SIG-M5 treated with dmso at 0.1 percent for 504 hours (cell line): Measurements from ENCODE around the gene MORN3.
"Not testable (repeated sequence)": the region's sequence is repeated elsewhere in the genome, so short reads cannot be mapped to it uniquely, and the experiment has no call there.

ENCODE experiments used
- DNase-seq: peaks from one replicate; lab custom pipeline; 2025; ENCODE audit not compliant: unreplicated experiment; lab: John Stamatoyannopoulos, UW

MORN3 gene

GRCh38 chr12:121641343-121641630, 28.2 kb downstream of the MORN3 start:
- DNase-seq = no peak

- DNase-seq = no peak
These were observed 30.9 kb downstream of the MORN3 start for GRCh38 chr12:121638298-121639202.

- no peak for DNase-seq
These were observed 32.1 kb downstream of the MORN3 start for GRCh38 chr12:121637231-121637914.

DNA sequence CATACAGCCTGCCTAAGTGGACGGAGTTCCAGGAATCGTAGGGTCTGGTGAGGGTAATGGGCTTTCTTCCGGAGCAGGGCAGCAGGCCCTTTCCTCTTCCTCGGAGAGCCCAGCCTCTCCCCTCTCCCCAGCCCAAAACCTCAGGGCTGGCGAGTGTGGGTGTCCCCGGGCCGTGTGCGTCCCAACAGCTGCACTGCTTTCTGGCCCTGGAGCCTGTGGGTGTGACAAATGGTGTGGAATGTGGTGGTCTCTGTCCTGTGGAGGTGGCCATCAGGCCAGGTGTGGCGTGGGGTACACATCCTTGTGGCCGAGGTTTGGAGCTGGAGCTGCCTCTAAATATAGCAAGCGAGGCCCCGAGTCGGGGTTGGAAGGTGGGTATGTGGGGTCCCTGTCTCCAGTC, 34.6 kb downstream of the MORN3 start:
- no peak for DNase-seq

DNA sequence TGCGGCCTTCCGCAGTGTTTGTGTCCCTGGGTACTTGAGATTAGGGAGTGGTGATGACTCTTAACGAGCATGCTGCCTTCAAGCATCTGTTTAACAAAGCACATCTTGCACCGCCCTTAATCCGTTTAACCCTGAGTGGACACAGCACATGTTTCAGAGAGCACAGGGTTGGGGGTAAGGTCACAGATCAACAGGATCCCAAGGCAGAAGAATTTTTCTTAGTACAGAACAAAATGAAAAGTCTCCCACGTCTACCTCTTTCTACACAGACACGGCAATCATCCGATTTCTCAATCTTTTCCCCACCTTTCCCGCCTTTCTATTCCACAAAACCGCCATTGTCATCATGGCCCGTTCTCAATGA, 35.6 kb downstream of the MORN3 start:
- not testable (repeated sequence) for DNase-seq

DNA sequence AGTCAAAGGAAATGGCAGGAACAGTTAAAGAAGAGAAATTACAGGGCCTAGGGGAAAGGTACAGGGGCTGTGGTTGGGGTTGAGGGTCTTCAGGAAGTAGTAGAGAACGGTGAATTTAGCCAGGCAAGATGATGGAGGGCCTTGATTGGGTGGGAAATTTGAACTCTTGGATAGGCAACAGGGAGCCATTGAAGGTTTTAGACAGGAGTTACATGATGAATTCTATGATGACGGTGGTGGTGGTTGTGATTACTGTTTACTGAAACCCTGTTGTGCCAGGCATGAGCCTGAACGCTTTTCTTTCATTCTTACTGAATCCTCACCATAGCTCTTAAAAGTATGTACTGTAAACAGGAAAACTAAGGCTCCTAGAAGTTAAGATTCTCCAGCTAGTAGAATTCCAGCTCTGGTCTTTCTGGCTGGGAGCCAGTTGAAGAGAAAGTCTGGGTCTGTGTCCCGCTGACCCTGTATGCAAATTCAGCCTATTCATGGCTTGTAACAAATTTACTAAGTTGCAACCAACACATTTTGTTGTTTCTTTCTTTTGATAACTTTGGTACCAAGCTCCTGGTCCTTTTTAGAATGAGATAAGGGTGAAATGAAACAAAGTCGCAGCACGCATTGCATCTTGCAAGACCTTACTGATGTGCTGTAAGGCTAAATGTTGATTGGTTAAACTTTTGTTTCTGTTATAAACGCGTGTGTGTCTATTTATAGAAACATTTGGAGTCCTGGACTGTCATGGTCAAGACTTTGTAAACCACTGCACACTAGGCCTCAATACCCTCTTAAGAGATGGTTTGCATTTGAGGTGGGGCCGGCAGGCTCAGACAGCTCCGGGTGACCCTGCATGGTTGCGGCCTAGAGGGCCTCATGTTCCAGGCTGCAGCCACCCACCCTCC, 37.1 kb downstream of the MORN3 start:
- DNase-seq = no peak

GRCh38 chr12:121630791-121631355, 38.6 kb downstream of the MORN3 start:
- DNase-seq = no peak

DNA sequence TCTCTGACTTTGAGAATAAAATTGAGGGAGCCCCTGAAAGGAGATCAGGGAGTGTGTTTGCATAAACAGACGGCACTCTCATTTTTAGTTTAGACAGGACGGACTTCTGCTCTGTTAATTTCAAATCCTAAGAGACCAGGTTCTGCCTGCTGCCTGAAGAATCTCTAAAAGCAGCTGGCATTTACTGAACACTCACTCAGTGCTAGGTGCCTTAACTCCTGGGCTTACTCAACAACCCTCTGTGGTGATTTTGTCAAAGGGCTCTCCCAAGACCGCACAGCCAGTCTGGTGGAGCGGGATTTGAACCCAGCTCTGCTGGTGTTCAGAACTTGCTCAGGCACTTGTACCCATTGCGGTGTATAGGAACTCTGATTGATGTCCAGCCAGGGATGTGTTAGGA, 40.9 kb downstream of the MORN3 start:
- DNase-seq = no peak

- no peak for DNase-seq
These were observed 41.4 kb downstream of the MORN3 start for GRCh38 chr12:121628037-121628436.

DNA sequence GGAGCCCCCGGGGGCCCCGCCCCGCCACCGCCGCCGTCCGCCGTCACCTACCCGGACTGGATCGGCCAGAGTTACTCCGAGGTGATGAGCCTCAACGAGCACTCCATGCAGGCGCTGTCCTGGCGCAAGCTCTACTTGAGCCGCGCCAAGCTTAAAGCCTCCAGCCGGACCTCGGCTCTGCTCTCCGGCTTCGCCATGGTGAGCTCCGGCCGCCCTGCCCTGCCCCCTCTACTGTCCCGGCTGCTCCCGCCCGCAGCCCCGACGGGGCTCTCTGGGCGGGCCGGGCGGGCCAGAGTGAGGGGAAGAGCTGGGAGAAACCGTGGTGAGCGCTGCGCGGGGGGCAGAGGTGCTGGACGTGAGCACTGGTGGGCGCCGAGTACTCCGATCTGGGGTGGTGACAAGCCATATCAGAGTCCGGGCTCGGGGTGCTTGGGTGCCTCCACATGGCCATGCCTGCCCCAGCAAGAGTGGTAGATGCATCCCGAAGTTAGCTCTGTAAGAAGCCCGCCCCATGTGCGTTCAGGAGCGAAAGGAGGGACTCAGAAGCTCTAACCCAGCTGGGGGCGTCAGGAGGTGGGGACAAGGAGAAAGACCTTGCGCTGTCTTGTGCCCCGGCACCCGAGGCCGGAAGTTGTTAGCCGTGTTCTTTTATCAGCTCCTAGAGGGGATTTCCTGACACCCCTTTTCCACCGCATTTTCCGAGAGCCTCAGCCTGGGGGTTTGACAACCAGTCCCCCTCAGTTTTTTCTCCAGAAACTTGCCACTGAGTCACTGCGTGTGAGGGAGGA, 42.4 kb downstream of the MORN3 start:
- peak; percentile 68 for DNase-seq

DNA sequence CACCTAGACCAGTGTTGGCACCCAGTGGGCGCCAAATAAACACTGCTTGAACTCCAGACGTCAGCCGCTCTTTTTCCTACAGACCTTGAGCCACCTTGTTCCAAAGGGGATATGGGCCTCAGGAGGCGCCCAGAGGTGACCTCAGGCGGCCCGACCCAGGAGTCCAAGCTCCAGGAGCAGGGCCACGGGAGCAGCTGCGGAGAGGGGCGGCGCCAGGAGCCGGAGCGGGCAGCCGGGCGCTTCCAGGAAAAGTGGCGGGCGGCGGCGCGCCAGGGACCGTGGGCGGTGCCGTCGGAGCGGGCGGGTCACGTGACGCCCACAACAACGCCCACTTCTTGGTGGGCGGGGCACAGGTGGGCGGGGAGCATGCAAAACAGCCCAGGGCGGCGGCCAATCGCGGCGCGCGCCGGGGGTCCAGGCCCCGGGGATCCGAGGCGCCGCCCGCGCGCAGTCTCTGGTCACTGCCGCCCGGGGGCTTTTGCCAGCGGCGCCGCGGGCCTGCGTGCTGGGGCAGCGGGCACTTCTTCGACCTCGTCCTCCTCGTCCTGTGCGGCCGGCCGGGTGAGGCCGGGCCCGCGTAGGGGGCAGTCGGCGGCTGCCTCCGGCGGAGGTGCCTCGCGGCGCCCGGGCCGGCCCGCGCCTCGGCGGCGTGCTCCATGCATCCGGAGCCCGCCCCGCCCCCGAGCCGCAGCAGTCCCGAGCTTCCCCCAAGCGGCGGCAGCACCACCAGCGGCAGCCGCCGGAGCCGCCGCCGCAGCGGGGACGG, 43.2 kb downstream of the MORN3 start, which contains the start of gene ORAI1:
Gene ORAI1 (plus strand): TSS at position 444 of the 766 bp plus-strand sequence.
- DNase-seq = peak; percentile 85

- no peak for DNase-seq
These were observed 49.0 kb downstream of the MORN3 start for GRCh38 chr12:121620333-121620891.

DNA sequence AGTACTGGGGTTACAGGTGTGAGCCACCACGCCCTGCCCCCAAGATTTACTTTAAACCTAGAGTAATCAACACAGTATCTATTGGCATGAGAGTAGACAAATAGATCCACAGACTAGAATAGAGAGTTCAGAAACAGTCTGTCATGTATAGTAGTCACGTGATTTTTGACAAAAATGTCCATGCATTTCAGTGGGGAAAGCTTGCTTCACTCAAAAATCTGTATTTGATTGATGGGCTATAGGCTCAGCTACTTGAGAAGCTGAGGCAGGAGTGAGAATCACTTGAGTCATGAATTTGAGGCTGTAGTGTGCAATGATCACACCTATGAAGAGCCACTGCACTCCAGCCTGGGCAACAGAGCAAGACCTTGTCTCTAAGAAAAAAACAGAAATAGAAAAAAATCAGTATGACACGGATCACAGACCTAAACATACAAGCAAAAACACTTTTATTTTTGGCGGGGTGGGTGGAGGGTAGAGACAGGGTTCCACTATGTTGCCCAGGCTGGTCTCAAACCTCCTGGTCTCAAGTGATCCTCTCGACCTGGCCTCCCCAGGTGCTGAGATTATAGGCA, 50.7 kb downstream of the MORN3 start:
- no peak for DNase-seq

DNA sequence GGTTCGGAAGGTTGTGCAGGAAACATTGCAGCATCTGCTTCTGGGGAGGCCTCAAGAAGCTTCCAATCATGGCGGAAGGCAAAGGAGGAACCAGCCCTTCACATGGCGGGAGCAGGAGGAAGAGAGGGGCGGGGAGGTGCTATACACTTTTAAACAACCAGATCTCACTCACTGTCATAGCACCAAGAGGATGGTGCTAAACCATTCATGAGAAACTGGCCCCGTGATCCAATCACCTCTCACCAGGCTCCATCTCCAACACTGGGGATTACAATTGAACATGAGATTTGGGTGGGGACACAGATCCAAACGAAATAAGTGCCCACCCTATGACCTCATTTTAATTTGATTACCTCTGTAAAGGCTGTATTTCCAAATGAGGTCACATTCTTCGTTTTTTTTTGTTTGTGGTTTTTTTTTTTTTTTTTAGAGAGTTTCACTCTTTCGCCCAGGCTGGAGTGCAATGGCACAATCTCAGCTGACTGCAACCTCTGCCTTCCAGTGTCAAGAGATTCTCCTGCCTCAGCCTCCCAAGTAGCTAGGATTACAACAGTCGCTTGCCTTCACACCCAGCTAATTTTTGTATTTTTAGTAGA, 54.5 kb downstream of the MORN3 start:
- no peak for DNase-seq

- DNase-seq = peak; percentile 45
These were observed 56.0 kb downstream of the MORN3 start for GRCh38 chr12:121613462-121613861.

GRCh38 chr12:121611306-121611705, 58.1 kb downstream of the MORN3 start:
- no peak for DNase-seq

DNA sequence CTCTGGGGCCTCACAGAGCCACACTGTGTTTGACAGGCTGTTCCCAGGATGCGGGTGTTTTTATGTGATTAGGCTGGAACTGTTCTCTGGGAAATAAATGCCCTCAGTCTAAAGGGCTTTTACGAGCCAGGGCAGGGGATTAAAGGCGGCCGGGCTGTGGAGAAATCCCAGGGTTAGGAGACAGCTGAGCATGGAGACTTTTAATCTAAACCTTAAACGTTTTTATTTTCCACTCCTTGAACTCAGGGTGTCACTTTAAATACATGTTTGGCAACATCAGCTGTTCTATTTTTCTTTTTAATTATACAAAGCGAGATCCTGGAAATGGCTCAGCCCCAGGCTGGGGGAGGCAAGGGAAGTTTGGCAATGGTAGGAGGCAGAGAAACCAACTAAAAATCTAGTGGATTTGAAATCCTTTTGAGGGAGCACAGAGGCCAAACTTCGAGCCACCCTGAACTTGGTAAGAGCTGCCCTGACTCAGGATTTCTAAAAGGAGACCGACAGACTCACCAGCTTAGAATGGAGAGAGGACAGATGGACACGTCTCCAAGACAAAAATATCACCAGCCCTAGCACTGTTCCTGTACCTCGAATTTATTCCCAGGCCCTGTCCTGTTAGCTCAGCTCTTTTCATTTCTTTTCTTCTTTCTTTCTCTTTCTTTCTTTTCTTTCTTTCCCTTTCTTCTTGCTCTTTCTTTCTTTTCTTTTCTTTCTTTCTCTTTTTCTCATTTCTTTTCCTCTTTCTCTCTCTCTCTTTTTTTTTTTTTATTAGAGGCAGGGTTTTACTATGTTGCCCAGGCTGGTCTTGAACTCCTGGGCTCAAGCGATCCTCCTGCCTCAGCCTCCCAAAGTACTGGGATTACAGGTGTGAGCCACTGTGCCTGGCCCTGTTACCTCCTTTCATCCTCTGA, 59.0 kb downstream of the MORN3 start:
- no peak for DNase-seq

DNA sequence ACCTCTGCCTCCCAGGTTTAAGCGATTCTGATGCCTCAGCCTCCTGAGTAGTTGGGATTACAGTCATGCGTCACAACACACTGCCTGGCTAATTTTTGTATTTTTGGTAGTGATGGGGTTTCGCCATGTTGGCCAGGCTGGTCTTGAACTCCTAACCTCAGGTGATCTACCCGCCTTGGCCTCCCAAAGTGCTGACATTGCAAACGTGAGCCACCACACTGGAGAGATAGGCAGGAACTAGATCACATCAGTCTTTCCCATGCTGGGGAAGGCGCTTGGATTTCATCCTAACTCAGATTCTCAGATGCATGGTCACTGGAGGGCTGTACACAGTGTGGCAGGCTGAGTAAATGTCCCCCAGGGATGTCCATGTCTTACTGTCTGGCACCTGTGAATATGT, 61.2 kb downstream of the MORN3 start:
- DNase-seq = no peak
